ENCODE data around the gene HCRTR1.

HCRTR1 gene

GRCh38 chr1:31646259-31646960 is 28.9 kb downstream of the HCRTR1 start:
- TF ChIP-seq REST (IDR thresholded peaks at IDR 0.05; ENCODE audit: low read depth): no peak
- no peak for TF ChIP-seq EP300 (IDR thresholded peaks at IDR 0.05; ENCODE audit: borderline replicate concordance)

GRCh38 chr1:31647106-31647505 is 29.6 kb downstream of the HCRTR1 start:
- TF ChIP-seq REST (IDR thresholded peaks at IDR 0.05; ENCODE audit: low read depth) (no peak), TEAD4 (IDR thresholded peaks at IDR 0.05) (no peak), CREB1 (IDR thresholded peaks at IDR 0.05; ENCODE audit: low read depth) (no peak), RAD21 (IDR thresholded peaks at IDR 0.05; ENCODE audit: low read depth) (no peak), EP300 (IDR thresholded peaks at IDR 0.05; ENCODE audit: borderline replicate concordance) (no peak), TCF12 (IDR thresholded peaks at IDR 0.05; ENCODE audit: low read depth) (no peak), YY1 (IDR thresholded peaks at IDR 0.05; ENCODE audit: low read depth) (no peak), FOXM1 (IDR thresholded peaks at IDR 0.05; ENCODE audit: borderline replicate concordance, low read depth) (no peak), MAX (IDR thresholded peaks at IDR 0.05) (no peak), TAF1 (IDR thresholded peaks at IDR 0.05; ENCODE audit: low read depth) (no peak), EGR1 (IDR thresholded peaks at IDR 0.05) (no peak), ZBTB7A (IDR thresholded peaks at IDR 0.05; ENCODE audit: low read depth) (no peak), NFIC (IDR thresholded peaks at IDR 0.05) (no peak), USF1 (IDR thresholded peaks at IDR 0.05) (no peak), CEBPB (IDR thresholded peaks at IDR 0.05) (no peak)

- TF ChIP-seq FOXM1 (IDR thresholded peaks at IDR 0.05; ENCODE audit: borderline replicate concordance, low read depth): no peak
- no peak for TF ChIP-seq CEBPB (IDR thresholded peaks at IDR 0.05)
- no peak for TF ChIP-seq EGR1 (IDR thresholded peaks at IDR 0.05)
- TF ChIP-seq REST (IDR thresholded peaks at IDR 0.05; ENCODE audit: low read depth): no peak
- no peak for TF ChIP-seq TEAD4 (IDR thresholded peaks at IDR 0.05)
- no peak for TF ChIP-seq ZBTB7A (IDR thresholded peaks at IDR 0.05; ENCODE audit: low read depth)
- TF ChIP-seq CREB1 (IDR thresholded peaks at IDR 0.05; ENCODE audit: low read depth): no peak
- no peak for TF ChIP-seq NFIC (IDR thresholded peaks at IDR 0.05)
- no peak for TF ChIP-seq MAX (IDR thresholded peaks at IDR 0.05)
- TF ChIP-seq EP300 (IDR thresholded peaks at IDR 0.05; ENCODE audit: borderline replicate concordance): no peak
- TF ChIP-seq YY1 (IDR thresholded peaks at IDR 0.05; ENCODE audit: low read depth): no peak
- TF ChIP-seq TAF1 (IDR thresholded peaks at IDR 0.05; ENCODE audit: low read depth): no peak
- TF ChIP-seq TCF12 (IDR thresholded peaks at IDR 0.05; ENCODE audit: low read depth): no peak
Observed at GRCh38 chr1:31648190-31648589, 30.7 kb downstream of the HCRTR1 start.

GRCh38 chr1:31648641-31649357 is 31.3 kb downstream of the HCRTR1 start:
- TF ChIP-seq YY1 (IDR thresholded peaks at IDR 0.05; ENCODE audit: low read depth): no peak
- TF ChIP-seq NFIC (IDR thresholded peaks at IDR 0.05): no peak
- TF ChIP-seq TCF12 (IDR thresholded peaks at IDR 0.05; ENCODE audit: low read depth): no peak
- TF ChIP-seq RAD21 (IDR thresholded peaks at IDR 0.05; ENCODE audit: low read depth): no peak
- TF ChIP-seq EP300 (IDR thresholded peaks at IDR 0.05; ENCODE audit: borderline replicate concordance): no peak
- no peak for TF ChIP-seq CEBPB (IDR thresholded peaks at IDR 0.05)
- TF ChIP-seq REST (IDR thresholded peaks at IDR 0.05; ENCODE audit: low read depth): no peak
- TF ChIP-seq USF1 (IDR thresholded peaks at IDR 0.05): no peak
- no peak for TF ChIP-seq MAX (IDR thresholded peaks at IDR 0.05)
- TF ChIP-seq ZBTB7A (IDR thresholded peaks at IDR 0.05; ENCODE audit: low read depth): no peak
